Midbrain (tissue), 1 donor: Measurements from ENCODE around the gene DPY19L1.
"Not testable (repeated sequence)": the region's sequence is repeated elsewhere in the genome, so short reads cannot be mapped to it uniquely, and the experiment has no call there.

Source experiments
- DNase-seq: peaks from one replicate; lab custom pipeline; 2025; lab: John Stamatoyannopoulos, UW

DPY19L1 gene

DNA sequence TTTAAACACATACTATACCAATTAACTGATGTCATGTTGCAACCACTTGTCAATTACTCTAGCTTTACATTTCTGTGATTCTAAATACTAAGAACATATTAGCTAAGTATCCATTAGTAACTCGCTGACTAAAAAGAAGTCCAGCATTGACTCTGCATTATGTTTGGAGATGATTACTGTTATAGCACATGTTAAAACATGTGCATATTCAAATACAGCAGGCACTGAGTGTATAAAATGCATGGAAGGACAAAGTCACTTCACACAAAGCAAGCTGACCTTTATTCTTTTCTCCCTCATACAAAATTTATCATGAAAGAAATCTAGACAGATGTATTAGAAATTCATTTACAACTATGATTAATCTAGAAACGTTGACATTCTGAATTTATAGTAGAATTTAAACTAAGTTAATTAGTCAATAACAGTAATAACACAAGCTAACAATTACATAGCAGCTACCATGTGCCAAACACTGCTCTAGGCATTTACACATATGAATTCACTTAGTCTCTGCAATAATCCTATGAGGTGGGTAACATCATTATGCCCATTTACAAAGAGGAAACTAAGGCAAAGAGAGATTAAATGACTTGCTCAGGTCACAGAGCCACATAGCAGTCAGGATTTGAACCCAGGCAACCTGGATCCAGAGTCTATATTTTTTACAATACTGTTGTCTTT lies 48.7 kb downstream of the DPY19L1 start:
- DNase-seq: not testable (repeated sequence)

DNA sequence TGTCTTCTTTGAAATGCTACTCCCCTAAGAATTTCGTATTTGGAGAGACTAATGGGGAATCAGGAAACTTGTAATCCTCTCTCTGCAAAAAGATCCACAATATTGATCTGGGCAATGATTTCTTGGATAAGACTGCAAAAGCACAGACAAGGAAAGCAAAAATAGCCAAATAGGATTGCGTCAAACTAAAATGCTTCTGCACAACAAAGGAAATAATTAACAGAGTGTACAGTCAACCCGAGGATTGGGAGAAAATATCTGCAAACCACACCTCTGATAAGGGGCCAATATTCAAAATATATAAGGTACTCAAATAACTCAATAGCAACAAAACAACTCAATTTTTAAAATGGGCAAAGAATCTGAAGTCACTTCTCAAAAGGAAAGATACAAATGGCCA lies 52.1 kb downstream of the DPY19L1 start:
- not testable (repeated sequence) for DNase-seq

DNA sequence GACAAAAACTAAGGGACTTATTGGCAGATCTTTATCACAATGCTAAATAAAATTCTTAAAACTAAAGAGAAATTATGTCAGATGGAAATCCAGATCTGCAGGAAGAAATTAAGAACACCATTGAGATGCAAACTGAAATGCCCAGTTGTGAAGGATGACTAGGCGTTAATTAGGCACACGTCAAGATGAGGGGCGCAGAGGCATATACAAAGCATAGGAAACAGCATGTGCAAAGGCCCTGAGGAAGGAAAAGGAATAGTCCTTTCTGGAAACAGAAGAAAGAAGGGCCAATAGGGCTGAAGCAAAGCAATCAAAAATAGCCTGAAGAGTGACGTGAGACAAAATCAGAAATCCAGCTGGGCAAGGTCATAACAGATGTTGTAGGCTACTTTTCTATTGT lies 53.1 kb downstream of the DPY19L1 start:
- not testable (repeated sequence) for DNase-seq

DNA sequence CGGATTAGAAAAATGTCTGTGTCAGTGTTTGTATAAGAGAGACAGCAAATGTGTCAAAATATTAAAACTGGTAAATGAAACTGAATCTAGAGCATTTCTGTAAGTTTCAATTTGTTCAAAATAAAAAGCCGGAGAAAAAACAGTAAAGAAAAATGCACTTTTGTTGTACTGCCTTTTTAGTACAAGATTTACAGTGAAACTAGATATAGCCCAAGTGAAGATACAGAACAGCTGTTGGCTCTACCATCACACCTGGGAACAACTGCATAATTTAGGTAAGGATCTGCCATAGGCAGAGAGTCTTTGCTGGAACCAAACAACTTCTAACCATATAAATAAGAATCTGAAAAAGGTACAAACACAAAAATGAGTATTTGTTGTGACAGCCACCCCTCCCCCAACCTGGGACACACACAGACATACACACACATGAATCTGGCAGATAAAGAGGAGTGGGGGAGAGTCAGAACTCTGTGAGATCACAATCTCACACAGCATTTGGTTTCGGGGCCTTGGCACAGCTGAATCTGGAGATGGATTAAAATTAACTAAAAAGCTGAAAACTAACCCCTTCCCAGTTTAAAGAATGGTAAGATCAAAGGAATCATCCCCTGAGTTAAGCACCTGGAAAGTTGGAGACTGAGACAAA lies 54.8 kb downstream of the DPY19L1 start:
- DNase-seq: no peak

DNA sequence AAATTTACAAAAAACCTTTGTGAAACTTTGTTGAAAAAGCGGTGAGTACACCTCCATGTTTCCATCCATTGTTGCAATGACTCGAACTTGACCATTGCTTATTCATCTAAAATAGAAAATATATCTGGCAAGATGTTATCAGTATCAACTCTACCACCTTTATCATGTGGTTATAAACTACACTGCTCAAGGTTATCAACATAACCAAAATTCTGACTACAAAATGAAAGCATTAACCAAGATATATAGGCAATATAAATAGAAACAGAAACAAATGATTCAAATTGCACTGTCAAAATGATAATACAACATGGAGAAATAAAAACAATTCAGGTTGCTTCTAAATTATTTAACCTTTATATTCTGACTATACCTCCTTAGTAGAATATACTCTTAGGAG lies 58.2 kb downstream of the DPY19L1 start:
- DNase-seq: not testable (repeated sequence)

DNA sequence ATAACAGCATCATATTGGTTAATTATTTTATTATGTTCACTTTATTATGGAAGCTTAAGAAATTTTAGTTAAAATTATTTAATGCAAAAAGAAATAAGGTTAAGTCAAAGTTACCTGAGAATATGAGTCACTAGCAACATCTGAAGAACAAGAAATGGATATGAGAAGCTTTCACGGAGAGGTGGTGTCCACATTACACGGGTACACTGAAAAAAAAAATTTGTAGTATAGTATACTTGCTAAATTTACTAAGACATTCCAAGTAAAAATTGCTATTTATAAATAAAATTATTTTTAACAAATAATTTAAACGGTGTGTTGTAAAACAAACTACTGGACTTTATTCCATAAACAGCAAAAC lies 63.9 kb downstream of the DPY19L1 start:
- no peak for DNase-seq

DNA sequence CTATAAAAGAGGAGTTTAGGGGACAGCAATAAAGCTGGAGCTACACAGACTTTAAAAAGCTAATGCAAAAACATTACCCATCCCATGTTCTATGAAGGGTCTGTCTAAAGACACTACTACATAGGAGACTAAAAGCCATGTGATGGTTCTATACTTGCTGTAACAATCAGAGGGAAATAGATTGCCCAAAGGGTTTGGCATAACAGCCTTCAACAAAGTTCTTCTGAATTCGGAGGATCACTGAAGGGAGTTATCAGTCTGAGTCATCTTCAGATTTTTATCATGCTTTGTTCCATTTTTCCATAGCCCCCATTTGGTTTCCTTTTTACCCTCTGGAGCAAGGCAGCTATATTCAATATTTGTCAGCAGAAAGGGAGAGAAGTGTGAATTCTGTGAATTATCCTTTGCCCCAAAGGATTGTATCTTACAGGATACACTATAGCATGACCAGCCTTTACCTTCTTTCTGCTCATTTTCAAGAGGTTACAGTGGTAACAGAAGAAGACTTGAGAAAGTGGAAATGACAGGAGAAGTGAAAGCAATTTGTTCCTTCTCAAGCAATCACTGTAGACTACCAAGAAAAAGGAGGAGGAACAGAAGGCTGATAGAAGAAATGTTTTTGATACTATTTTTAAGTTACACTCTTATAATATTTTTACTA lies 64.4 kb downstream of the DPY19L1 start:
- not testable (repeated sequence) for DNase-seq

DNA sequence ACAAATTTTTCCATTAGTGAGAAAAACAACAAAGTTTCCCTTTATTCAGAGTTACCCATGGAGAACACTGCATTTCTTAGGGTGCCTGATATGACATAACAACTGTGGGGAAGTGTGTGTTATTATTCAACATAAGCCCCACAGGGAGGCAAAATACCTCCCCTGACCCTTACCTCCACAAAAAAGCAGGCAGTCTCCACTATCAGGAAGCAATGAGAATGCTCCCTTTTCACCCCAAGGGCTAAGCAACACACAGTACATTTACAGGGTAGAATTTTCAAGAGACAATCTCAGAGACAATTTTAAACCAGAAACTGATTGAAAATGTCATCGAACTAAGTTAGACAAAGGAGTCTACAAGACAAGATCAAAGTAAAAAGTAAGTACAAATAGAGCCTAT lies 69.5 kb downstream of the DPY19L1 start:
- not testable (repeated sequence) for DNase-seq

DNA sequence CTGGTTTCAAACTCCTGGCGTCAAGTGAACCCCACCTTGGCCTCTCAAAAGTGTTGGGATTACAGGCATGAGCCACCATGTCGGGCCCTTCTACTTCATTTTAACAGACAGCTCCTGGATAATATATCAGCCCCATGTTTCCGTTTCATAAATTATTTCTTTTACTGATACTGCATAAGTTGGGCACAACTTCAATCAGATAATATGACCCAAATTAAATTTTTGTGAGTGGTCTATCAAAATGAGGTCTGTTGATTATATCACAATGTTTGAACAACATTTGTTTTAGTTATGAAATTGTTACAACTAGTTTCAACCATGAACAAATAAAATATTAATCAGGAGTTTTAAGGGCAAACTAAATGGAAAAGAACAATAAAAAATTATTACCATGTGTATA lies 70.8 kb downstream of the DPY19L1 start:
- DNase-seq: not testable (repeated sequence)

DNA sequence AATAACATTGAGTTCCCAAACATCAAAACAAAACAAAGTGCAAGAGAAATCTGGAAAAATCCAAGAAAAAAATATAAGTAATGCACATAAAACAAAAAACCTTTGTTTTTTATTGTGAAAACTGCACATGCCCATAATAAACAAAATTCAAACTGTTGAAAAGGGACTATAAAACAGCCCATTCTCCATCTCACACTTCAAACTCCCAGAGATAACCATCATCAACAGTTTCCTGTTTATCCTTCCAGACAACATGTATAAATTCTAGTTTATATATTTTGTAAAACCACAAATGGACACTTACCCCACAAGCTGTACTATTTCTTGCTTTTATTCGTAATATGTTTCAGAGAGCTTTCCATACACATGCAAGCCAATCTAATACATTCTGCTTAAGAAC lies 79.3 kb downstream of the DPY19L1 start:
- DNase-seq: no peak

DNA sequence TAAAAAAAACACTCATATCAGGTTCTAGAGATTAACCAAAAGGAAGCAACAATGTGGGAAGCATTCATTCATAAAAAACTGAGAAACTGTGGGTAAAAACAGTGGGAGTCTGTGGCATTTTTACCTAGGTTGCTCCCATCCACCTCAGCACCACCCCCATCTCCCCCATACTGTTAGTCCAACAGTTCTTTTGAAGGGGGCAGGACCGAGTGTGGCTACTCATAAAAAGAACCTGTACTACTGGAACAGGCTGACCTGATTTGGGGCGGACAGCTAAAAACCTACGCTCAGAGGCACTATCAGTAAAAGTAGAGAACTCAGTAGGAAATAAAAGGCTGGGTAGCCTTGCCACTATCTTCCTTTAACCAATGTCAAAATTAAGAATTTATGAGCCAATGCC lies 84.5 kb downstream of the DPY19L1 start:
- DNase-seq: no peak

DNA sequence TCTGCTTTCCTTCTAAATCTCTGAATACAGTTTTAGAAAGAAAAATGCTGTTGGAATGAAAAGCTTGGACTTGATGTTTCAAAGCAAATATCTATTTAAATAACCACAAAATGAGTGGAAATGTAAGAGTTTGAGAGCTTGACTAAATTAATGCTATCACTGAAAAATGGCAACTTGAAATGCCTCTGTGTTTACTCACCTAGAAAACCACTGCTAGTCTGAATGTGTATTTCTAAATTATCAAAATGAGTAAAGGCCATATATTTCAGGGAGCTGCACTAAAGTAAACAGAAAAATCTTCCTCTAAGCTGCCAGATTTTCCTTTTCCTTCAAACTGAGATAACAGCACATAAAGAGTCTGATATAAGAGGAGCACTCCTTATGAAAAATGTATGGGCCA lies 87.9 kb downstream of the DPY19L1 start:
- no peak for DNase-seq

DNA sequence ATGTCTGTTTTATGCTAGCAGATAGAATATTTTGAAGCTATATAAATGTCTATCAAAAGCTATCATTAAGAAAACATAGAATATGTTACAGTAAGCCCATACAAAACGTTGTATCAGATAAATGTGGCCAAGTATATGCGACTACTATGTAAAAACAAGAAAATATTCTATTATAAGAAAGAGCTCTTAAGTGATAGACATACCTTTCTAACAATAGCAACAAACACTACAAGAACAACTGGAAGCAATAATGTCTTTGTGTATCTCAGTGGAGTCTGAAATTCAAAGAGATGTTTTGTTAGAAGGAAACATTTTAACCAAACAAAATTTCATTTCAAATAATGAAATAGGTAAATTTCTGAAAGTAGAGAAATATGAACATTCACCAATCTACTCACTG lies 89.9 kb downstream of the DPY19L1 start:
- not testable (repeated sequence) for DNase-seq

DNA sequence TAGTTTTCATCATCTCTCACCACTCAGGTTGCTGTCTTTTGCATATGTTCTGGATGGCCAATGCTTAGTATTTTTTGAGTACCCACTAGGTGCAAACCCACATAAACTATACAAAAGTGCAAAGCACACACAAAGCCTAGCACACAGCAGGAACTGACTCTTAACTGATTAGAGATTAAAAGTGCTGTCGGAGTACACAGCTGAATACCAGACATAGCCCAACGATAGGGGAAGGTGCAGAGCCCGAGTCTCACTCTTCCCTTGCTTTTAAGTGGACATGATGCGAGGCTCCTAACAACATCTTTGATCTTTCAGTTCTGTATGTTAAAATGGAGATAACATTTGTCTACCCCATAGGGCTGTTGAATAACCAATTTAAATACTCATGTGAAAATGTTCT lies 90.8 kb downstream of the DPY19L1 start:
- DNase-seq: no peak

DNA sequence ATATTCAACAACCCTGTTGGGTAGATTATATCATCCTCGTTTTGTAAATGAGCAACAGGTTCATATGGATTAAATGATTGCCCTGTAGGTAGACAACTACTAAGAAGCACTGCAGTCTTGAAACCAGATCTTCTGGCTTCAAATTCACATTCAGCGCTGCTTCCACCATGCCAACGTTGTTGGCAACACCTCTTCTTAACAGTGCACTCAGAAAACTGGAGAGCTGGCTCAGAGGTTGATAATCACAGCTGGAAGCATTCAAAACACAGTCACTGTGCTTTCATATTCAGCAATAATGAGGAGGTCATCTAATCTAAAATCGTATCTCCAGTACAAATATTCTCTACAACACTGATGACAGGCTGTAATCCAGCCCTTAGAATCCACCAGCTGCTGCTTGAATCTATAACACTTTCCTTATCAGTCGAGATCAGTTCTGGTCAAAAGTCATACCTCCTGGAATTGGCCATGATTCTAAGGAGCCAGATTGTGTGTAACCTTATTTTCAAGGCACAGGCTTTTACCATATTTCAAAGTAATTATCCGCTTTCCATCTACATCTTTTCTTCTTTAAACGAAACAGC lies 91.3 kb downstream of the DPY19L1 start:
- not testable (repeated sequence) for DNase-seq

DNA sequence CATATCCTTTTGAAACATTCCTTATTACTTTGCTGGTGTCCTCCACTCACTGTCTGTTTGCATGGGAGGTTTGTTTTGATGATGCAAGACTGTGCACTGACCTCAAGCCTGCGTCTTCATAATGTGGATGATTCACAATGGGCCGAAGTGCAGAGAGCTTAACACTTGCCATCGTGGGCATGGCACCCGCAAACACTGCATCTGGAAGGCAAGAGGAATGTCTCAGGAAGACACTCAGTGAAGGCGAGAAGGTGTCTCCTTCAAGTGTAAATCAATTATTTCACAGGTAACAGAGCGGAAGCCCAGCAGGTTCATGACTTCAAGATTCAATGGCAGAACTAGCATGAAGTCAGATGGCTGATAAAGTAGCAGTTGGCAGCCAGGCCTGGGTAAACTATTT lies 98.1 kb downstream of the DPY19L1 start:
- DNase-seq: no peak

DNA sequence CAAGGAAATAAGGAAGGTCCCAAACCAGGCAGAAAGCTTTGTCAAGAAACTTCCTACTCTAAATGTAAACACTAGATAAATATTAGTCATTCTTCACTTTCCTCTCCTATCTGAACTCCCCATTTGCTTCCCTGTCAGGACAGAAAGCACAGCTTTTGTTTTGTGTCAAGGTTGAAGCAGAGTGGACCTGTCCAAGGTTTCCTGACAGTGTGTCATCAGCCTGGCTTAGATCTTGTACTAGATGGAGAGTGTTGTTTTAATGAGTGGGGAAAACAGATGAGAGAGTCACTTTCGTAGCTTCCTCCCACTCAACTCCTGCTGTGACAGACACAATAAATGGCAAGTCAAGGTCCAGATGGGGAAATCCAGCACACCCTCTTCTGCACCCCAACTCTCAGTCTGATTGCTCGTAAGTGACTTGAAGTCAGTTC lies 101.5 kb downstream of the DPY19L1 start:
- not testable (repeated sequence) for DNase-seq

DNA sequence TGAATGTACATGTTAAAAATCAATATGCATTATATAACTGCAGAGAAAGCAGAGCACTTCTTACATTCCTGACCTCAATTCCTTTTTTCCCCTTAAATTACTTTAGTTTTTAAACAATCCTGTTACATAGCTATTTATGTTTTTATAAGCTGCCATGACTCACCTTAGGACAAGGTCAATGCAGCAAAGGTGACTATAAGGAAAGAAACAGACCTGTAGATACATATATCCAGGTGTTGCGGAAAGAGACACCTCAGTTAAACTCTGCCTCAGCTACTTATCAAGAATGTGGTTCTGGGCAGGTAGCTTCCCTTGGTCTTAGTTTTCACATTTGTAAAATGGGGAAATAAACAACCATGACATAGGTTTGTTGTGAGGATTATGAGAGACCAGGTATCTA lies 105.5 kb downstream of the DPY19L1 start:
- DNase-seq: no peak

DNA sequence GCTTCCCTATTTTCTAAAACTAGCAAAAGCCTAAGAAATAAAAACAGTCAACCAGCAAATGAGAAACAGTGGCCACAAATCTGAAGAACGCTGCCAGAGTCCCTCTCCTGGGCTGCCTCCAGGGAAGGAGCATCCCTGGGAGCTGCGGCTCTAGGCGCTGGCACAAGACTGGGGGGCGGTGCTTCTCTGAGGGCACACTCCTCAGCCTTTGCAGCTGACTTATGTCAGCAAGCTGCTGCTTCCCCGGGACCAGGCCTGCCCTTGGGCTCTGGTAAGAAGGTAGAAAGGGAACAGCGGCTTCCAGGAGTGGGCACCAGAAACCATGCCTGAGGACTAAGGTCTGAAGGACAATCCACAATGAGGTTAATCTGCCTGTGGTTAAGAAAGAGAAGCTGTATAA lies 107.5 kb downstream of the DPY19L1 start:
- DNase-seq: peak; percentile 3

DNA sequence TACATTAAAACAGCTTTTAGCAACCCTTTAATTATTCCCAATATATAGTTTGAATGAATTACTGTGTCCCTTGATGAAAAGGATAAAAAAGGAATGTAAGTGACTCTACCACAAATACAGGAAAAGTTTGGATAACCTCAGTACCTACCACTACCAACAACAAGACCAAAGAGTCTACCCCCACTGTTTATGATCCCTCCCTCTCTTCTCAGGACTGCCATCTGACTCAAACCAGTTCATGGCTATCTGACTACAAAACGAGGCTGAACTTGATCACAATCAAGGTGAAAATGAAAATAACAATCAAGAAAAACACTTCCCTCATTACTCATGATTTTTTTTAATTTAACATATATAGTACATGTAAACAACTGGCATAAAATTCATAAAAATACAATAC lies 108.7 kb downstream of the DPY19L1 start:
- no peak for DNase-seq

DNA sequence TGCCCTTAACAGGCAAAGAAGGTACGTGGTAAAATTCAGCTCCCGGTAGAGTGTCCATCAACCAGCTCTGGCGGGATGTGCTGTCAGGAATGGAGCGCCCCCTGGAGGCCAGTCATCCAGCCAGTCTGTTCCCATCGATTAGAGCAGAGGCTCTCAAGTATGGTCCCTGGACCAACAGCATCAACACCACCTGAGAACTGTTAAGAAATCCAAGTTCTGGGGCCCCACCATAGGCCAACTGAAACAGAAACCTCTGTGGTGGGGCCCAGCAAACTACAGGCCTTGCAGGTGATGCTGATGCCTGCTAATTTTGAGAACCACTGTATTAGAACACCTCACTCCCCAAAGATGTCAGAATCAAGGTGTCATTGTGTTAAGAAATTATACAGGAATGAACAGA lies 109.2 kb downstream of the DPY19L1 start:
- peak; percentile 76 for DNase-seq

DNA sequence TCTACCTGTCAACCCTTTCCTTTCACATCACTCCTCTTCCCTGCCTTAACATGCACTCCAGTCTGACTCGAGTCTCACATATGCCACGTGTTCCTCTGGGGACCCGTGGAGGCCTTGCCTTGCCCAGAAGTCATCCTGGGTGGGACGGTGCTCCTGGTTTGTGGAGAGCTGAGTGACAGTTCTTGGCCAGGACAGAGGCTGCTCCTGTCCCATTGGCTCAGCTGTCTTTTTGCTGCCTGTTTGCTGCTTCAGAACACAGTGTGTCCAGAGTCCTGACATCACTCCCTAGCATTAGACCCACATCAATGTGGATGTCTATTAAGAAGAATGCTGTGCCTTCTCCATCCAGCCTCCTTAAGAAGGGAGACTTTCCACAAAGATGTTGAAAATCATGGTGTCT lies 116.8 kb downstream of the DPY19L1 start:
- DNase-seq: not testable (repeated sequence)

DNA sequence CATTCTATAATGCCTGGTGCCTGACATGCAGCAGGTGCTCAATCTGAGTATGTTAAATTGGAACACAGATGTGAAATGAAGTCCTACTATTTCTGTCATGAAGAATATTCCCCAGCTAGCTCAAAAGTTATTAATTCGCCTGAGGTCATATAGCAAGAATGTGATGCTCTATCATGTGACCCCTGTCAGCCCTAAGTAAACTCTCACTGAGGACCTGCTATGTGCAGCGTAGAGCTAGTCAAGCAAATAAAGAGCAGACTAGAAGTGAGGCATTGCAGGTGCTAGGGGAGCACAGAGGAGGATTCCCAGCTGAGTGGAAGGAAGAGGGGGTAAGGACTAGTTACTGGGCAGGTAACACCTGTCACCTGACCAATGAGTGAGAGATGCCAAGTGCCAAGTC lies 118.2 kb downstream of the DPY19L1 start:
- not testable (repeated sequence) for DNase-seq
